Coronary artery (tissue), 2 donors: ENCODE measurements around the gene FAM135A.

Source experiments
- DNase-seq: peaks from one replicate; pipeline ENCODE4 v3.0.0-alpha.2; 2017; ENCODE audit warnings: low spot score
- H3K27ac ChIP-seq, 2 donors: fragments of 200-600 bp; sonication (generic); one replicate each; pipeline ENCODE4 v1.5.1; 2016 to 2019
- H3K4me3 ChIP-seq: fragments of 200-600 bp; sonication (generic); 2 replicates; pipeline ENCODE4 v1.5.1; 2016; ENCODE audit warnings: mild to moderate bottlenecking, moderate library complexity
- TF ChIP-seq, protein P1 (sequence below): fragments of 200-600 bp; sonication (generic); IDR thresholded peaks from one replicate; pipeline ENCODE4 v1.5.1; 2019; ENCODE audit warnings: antibody characterized with exemption

Gene FAM135A

DNA sequence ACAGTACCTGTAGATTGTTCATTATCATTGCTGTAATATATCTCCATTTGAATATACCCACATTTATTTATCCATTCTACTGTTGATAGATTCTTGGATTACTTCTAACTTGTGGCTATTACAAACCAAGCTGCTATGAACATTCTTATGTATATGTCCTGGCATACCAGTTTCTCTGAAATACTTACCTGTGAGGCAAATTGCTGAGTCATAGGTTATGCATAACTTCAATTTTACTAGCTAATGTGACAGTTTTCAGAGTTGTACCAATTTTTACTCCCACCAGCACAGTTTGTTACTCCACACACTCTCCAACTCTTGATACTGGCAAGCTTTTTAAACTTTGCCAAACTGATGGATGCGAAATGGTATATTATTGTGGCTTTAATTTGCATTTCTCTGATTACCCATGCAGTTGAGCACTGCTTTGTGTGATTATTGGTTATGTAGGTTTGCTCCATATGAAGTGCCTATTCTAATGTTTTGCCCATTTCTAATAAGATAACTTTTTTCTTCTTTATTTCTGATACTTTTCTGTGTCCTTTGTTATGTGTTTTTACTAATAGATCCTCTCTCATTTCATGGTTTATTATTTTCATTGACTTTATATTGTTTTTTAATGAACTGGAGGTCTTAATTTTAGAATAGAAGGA lies 90.6 kb downstream of the FAM135A start:
- TF ChIP-seq, protein P1, sequence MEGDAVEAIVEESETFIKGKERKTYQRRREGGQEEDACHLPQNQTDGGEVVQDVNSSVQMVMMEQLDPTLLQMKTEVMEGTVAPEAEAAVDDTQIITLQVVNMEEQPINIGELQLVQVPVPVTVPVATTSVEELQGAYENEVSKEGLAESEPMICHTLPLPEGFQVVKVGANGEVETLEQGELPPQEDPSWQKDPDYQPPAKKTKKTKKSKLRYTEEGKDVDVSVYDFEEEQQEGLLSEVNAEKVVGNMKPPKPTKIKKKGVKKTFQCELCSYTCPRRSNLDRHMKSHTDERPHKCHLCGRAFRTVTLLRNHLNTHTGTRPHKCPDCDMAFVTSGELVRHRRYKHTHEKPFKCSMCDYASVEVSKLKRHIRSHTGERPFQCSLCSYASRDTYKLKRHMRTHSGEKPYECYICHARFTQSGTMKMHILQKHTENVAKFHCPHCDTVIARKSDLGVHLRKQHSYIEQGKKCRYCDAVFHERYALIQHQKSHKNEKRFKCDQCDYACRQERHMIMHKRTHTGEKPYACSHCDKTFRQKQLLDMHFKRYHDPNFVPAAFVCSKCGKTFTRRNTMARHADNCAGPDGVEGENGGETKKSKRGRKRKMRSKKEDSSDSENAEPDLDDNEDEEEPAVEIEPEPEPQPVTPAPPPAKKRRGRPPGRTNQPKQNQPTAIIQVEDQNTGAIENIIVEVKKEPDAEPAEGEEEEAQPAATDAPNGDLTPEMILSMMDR, result no peak
- no peak overlapping the region for H3K27ac ChIP-seq
- H3K4me3 ChIP-seq, result no peak overlapping the region
- DNase-seq, result no peak

DNA sequence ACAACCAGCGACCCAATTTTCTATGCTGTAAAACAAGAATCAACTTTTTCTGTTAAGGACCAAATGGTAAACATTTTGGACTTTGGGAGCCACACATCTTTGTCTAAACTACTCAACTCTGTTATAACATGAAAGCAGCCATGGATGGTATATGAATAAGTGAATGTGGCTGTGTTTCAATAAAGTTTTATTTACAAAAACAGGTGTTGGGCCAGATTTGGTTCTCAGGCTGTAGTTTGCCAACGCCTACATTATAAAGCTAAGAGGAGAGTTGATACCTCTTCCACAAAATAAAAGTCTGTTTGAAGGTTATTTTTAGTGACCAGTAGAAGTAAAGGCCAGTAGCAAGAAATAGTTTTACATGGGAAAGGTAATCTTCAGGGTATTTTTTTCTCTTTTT lies 93.0 kb downstream of the FAM135A start:
- TF ChIP-seq, protein P1, result no peak
- no peak for DNase-seq
- Histone ChIP-seq H3K4me3 (no peak overlapping the region), H3K27ac (no peak overlapping the region)

DNA sequence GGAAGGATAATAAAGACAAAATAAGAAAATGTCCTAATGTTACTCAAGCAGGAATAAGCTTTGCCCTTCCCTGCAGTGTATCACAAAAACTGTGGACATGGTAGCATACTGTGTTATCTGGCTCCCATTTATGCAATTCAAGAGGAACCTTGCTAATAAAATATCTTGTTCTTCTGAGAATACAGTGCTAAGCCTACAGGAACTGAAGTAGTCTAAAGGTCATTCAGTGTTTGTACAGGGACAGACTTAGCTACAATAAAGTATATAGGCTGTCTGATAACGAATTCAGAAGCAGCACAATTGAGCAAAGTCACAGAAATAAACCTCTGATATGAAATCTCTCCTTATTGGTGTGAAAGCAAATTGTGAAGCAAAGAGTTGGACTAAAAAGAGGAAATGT lies 93.9 kb downstream of the FAM135A start:
- Histone ChIP-seq H3K4me3 (no peak overlapping the region), H3K27ac (no peak overlapping the region)
- TF ChIP-seq, protein P1, result no peak
- no peak for DNase-seq

DNA sequence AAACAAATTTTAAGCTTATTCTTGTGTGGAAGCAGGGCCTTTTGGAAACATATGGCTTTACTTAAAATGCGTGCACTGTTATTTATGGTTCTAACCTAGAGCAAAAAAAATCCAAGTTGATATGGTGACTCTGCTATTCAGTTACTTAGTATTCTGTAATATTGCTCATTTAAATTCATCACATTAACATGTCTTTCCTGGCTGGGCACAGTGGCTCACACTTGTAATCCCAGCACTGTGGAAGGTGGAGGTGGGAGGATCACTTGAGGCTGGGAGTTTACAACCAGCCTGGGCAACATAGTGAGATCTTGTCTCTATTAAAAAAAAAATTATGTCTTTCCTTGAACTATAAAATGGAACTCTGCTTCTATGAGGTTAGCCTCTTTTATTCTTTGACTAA lies 95.6 kb downstream of the FAM135A start:
- no peak for DNase-seq
- no peak overlapping the region for H3K4me3 ChIP-seq
- TF ChIP-seq, protein P1, result no peak
- H3K27ac ChIP-seq, result no peak overlapping the region

DNA sequence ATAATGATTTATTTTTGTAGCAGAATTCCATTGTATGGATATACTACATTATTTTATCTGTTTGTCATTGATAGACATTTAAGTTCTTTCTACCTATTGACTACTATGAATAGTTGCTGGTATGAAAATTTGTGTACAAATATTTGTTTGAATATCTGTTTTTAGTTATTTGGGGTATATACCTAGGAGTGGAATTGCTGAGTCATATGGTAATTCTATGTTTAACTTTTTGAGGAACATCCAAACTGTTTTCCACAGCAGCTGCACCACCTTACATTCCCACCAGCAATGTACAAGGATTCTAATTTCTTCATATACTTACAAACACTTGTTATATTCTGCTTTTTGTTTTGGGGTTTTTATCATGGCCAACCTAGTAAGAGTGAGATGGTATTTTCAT lies 97.3 kb downstream of the FAM135A start:
- no peak for DNase-seq
- H3K27ac ChIP-seq, result no peak overlapping the region
- TF ChIP-seq, protein P1, result no peak
- no peak overlapping the region for H3K4me3 ChIP-seq

DNA sequence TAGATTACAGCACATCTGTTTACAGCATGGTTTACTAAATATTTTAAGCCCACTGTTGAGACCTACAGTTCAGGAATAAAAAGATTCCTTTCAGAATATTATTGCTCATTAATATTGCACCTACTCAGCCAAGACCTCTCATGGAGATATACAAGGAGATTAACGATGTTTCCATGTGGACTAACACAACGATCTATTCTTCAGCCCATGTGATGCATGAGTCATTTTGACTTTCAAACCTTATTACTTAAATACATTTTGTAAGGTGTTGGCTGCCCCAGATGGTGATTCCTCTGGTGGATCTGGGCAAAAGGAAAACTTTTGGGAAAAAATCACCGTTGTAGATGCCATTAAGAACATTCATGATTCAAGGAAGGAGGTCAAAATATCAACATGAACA lies 105.4 kb downstream of the FAM135A start:
- TF ChIP-seq, protein P1, result no peak

DNA sequence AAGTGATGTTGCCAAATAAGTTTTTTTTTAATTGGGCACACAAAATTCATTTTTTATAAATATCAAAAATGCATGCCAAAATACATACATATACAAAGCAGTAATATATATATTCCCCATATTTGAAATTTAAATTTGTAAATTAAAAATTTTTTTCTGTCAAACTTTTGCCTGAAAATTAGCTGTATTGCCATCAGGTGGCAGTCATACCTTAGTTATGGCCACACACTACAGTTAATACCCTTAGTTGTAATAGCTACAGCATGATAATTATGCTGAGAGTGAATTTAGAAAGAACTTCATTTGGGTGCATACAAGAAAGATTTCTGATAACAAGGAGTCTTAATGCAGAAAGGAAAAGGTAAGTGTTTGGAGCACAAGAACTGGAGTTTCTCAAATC lies 107.3 kb downstream of the FAM135A start:
- TF ChIP-seq, protein P1, result no peak
- no peak overlapping the region for H3K4me3 ChIP-seq
- no peak for DNase-seq
- no peak overlapping the region for H3K27ac ChIP-seq

More for the DNA sequence above, 105.4 kb downstream of the FAM135A start:
- Histone ChIP-seq H3K27ac (no peak overlapping the region), H3K4me3 (no peak overlapping the region)
- DNase-seq, result no peak
